AG08395 (cell line): ENCODE measurements around the gene COG1.

ENCODE experiments used
- DNase-seq: peaks from one replicate; pipeline ENCODE4 v3.0.0; 2012; ENCODE audit warnings: mixed read lengths, low spot score

COG1 gene

DNA sequence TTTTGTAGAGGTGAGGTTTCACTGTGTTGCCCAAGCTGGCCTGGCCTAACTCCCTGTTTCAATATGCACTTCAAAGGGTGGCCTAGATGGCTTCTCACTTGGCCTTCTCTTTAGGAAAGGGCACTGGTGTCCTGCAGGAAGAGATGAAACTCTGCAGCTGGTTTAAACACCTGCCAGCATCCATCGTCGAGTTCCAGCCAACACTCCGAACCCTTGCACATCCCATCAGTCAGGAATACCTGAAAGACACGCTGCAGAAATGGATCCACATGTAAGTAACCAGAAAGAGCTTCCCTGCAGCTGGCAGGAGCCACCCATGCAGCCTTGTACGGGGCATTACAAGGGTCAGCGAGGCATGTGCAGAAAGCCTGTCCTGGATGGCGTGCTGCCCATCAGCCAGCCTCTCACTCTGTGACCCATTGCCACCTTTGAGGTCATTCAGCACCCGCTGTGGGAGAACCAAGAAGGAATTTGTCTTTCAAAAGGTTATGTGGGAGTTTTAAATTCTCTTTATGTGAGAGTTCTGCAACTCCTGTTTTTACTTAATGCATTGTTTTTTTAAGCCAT lies 7.0 kb downstream of the COG1 start:
- no peak for DNase-seq

DNA sequence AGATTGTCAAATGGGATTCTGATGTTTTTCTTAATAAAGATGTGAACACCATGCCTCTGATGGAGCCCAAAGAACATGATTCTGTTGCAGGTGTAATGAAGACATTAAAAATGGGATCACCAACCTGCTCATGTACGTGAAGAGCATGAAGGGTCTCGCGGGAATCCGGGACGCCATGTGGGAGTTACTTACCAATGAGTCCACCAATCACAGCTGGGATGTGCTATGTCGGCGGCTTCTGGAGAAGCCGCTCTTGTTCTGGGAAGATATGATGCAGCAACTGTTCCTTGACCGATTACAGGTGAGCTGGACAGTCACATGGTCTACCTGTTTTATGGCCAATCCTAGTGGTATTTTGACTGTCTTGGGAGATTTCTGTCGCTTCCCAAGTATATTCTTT lies 7.6 kb downstream of the COG1 start:
- no peak for DNase-seq

DNA sequence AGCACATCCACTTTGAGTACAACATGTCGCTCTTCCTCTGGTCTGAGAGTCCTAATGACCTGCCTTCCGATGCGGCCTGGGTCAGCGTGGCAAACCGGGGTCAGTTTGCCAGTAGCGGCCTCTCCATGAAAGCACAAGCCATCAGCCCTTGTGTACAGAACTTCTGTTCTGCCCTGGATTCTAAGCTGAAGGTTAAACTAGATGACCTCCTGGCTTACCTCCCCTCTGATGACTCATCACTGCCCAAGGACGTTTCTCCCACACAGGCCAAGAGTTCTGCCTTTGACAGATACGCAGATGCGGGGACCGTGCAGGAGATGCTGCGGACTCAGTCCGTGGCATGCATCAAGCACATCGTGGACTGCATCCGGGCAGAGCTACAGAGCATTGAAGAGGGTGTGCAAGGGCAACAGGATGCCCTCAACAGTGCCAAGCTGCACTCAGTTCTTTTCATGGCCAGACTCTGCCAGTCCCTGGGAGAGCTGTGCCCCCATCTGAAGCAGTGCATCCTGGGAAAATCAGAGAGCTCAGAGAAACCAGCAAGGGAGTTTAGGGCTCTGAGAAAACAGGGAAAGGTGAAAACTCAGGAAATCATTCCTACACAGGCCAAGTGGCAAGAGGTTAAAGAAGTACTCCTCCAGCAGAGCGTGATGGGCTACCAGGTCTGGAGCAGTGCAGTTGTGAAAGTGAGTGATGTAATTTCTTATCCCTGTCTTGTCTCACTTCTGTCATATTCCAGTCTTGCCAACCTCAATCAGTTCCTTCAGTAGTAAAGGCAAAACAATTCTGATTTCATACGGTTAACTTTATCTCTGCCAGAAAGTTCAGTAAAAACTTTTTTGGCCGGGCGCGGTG lies 8.6 kb downstream of the COG1 start:
- DNase-seq, result no peak

DNA sequence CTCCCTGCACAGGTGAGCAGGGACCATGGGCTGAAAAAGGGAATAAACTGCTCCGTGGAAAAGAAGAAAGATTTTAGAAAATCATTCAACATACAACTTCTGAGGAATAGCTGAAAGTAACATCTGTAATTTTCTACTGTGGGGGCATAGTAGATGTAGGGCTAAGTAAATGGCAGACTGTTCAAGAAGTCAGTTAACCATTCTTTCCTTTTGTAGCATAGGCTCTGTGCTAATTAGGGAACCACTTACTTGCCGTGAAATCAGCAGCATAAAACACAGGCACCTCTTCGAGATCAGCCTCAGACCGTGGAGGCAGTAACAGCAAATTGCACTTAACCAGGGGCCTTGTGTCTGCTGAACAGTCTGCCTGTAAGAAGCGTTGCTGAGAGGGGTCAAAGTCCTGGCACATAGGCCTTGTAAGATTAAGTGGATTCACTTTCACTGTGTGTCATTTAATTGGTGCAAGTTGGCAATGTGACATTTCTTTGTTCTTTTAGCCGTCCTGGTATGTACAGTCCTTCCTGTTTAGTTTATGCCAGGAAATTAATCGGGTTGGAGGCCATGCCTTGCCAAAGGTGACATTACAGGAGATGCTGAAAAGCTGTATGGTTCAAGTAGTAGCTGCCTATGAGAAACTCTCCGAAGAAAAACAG lies 10.4 kb downstream of the COG1 start:
- no peak for DNase-seq

DNA sequence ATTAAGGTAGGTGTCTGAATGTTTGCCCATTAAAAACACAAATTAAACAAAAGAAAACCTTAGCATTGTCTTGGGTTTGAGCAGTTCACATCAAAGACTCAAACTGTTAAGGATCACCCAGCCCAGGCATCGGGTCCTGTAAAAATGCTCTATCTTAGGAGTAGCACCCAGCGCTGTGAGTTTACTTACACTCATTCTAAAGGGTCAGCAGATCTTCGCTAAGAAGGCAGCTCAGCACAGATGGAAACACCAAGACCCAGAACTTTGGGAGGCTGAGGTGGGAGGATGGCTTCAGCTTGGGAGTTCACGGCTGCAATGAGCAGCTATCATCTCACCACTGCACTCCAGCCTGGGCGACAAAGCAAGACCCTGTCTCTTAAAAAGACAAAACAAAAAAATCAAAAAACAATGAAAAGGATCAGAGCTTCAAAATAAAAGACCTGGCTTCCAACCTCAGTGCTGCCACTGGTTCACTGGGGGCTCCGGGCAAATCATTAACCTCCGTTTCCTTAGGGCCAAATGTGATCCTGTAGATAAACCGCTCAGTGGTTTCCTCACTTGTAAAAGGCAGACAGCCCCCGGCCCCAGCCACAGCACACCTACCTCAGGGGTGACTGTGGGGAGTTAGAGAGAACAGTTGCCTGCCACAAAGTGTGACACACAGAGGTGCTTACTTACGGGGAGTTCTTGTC lies 11.1 kb downstream of the COG1 start:
- no peak for DNase-seq

DNA sequence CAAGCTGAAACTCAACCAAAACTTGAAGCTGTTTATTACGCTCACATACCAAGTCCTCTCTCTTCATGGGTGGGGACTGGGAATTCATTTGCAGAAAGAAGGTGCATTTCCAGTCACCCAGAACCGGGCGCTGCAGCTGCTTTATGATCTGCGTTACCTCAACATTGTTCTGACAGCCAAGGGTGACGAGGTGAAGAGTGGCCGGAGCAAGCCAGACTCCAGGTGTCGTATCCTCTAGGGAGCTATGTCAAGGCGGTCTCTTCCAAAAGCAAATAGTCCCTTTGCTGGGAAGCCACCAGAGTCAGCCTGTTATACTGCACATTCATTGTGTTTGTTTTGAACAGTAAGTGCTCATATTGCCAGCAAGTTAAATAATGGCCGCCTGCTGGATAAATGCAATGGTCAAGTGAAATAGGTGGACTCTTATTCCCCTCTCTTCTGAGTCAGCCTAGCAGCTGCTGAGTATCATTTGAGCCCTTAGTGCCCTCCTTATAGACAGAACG lies 12.7 kb downstream of the COG1 start:
- DNase-seq, result no peak

DNA sequence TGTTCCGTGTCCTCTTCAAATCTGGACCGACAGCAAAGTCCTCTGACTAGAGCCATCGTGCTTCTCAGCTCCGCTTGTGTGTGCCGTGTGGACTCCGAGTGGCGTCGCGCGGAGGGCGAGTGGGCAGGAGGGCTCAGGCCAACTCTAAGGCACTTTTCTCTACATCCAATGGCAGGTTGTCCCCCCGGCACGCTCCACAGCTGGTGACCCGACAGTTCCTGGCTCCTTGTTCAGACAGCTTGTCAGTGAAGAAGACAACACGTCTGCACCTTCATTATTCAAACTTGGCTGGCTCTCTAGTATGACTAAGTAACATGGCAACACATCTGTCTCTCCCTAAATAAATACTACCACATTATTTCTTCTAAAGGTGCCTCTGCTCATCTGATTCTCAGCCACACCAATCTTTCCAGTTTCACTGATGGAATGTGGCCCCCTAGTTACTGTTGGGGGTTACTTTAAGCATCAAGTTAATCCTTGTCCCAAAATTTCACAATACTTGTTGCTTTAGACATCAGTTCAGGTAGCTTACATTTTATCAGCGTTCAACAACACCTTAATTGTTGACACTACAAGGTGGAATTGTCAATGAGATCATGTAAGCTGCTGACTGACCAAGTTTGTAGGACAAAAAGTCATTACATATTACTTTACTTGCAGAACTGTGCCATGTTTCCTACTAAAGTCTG lies 15.4 kb downstream of the COG1 start:
- DNase-seq, result no peak

DNA sequence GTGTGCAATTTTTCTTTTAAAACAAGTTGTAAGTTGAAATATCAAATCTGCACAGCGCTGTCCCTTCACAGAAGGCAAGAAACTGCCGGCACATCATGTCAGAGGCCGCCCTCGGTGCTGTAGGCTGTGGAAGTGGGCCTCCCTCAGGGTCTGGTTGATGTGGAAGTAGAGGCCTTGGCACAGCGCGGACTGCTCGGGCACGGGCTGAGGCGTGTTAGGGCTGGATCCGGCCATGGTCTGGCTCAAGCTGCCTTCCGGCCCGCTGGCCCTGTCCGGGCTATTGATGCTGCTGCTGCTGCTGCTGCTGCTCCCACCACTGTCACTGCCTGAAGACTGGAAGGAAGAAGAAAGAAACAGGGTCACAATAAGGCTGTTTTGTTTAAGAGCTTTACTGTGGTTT lies 16.6 kb downstream of the COG1 start:
- DNase-seq, result no peak

DNA sequence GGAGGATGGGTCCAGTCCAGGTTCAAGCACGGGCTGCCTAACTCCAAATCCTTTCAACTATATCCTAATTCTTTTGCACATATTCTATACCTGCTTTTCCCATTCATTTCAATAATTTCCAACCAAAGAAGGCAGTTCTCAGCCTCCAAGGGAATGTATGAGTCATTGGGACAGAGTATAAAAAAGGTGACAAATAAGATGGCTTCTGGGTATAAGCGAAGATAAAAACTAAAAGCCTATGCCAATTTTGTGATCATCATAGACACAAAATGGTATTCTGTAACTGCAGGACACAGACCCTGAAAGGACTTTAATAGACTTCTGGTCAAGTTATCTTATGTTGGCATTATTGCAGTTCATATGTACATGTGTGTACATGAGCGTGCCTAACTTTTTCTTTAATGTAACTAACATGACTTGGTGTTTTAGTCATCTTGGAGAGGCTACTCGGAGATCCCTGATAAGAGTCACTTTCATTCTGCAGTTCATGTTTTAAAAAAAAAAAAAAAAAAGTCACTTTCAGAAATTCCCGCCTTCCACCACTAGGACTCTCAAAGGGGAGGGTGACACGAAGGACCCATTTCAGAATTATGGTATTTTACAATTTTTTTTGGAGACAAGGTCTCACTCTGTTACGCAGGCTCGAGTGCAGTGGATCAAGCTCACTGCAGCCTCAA lies 17.3 kb downstream of the COG1 start:
- DNase-seq, result peak; percentile 43

DNA sequence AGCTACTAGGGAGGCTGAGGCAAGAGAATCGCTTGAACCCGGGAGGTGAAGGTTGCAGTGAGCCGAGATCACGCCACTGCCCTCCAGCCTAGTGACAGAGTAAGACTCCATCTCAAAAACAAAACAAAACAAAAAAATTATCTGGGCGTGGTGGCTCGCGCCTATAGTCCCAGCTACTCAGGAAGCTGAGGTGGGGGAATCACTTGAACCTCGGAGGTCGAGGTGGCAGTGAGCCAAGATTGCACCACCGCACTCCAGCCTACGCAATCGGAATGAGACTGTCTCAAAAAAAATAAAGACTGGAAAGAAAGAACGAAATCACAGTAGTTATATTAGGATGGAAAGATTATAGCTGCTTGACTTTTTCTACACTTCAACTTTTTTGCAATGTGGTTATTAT lies 18.9 kb downstream of the COG1 start:
- no peak for DNase-seq

DNA sequence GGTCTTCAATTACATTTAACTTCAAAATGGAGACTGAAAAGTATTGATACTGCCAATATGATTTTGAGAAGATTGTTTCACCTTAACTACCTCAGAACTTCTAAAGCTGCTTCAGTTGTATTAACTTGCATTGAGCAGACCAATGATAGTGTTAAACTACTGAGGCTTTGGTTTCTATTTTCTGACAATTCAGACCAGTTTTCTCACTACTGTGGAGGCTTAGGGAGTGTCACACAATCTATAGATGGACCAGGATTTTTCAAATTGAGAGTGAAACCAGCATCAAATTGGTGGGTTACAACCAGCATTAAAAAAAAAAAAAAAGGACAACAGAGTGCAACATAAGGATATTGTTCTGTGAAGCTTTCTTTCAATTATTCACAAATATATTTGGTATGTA lies 21.2 kb downstream of the COG1 start:
- no peak for DNase-seq

DNA sequence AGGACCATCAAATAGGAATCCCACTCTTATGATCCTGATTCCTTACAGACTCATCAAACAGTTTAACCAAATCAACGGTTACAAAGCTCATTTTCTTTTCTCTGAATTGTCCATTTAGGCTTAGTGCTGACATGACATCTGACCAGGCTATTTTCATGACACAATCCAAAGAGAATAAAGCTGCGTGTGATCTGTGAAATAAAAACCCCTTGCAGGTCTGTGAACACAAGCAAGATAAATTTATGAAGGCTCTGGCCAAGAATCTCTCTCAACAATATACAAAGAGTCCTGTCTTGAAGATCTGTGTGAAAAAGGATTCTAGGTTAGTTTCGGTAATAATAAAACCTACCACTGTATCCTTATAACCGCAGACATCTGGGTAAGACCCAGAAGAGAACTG lies 22.0 kb downstream of the COG1 start:
- DNase-seq, result no peak

DNA sequence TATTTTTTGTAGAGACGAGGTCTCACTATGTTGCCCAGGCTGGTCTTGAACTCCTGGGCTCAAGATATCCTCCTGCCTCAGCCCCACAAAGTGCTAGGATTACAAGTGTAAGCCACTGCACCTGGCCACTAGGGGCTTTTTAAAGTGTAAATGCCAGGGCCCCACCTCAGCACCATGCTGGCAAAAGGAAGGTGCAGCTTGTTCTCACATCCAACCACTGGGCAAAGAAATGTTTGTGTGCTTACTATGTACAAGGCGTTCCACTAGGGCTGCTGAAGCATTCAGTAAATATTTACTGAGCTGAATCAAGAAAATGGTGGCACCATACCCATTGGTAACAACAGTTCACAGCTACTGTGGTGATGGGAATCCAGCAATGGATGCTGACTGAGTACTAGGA lies 22.6 kb downstream of the COG1 start:
- no peak for DNase-seq

DNA sequence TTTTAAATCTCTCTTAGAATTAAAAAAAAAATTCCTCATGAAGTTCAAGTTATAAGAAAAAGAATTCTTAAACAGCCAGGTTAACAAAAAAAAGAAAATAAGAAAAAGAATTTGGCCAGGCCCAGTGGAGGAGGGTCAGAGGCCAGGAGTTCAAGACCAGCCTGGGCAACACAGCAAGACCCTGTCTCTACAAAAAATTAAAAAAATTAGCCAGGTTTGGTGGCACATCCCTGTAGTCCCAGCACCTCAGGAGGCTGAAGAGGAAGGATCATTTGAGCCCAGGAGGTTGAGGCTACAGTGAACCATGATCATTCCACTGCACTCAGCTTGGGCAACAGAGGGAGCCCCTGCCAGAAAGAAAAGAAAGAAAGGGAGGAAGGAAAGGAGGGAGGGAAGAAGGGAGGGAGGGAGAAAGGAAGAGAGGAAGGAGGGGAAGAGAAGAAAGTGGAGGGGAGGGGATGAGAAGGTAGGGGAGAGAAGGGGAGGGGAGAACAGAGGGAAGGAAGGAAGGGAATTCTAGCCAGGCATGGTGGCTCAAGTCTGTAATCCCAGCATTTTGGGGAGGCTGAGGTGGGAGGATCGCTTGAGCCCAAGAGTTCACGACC lies 30.9 kb downstream of the COG1 start:
- no peak for DNase-seq

DNA sequence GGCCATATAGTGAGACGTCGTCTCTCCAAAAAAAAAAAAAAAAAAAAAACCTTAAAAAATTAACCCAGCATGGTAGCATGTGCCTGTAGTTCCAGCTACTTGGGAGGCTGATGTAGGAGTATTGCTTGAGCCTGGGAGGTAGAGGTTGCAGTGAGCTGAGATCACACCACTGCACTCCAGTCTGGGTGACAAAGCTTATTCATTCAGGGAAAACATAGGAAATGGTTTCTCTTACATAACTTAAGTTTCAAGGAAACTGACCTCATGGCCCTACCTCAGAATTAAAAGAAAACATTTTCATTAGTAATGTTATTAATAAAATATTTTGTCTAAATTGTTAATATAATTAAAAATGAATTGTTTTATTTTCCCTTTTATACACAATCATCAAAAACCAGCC lies 31.4 kb downstream of the COG1 start:
- DNase-seq, result no peak

DNA sequence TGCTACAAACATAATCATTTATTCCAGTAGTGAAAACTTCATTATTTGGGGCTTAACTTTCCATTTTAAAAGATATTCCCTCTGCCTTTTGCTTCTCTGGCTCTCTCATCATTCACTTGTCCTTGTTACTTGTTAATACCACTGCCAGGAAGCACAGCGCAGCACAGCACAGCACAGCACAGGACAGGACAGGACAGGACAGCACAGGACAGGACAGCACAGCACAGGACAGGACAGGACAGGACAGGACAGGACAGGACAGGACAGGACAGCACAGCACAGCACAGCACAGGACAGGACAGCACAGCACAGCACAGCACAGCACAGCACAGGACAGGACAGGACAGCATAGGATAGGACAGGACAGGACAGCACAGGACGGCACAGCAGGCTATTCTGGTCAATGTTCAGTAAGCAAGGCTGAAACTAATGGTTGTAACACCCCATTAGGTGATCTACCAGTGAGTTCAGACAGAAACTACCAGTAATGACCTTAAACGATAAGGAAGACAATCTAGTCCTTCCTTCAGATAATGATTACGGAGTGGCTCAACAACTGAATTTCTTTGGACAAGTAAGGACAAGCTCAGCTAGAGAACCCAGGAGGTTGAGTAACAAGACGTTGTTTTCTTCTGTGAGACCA lies 31.9 kb downstream of the COG1 start:
- DNase-seq, result no peak

DNA sequence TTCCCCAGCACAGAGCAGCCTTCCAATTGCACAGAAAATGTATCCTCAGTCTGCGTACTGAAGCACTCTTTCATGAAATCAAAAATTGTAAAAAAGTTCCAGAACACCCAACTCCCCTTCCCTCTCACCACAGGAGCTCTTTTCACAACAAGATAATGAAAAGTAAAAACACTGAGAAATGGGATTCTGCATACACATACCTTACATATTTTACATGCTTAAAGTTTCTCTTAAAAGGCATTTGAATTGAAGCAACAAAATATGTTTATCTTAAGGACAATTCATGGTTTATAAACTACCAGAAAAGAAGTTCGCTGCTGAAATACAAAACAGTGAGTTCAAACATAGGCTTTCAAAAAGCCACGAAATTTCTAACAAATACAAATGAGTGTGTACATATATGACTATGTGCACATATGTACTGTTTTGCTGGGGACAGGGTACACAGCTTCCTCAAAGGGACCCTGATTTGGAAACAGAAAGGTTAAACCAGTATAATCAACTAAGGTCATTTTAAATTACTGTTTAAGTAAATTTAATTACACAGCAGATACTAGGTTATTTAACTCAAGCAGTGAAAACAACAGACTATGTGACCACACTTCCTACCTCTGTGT lies 33.8 kb downstream of the COG1 start:
- DNase-seq, result no peak

DNA sequence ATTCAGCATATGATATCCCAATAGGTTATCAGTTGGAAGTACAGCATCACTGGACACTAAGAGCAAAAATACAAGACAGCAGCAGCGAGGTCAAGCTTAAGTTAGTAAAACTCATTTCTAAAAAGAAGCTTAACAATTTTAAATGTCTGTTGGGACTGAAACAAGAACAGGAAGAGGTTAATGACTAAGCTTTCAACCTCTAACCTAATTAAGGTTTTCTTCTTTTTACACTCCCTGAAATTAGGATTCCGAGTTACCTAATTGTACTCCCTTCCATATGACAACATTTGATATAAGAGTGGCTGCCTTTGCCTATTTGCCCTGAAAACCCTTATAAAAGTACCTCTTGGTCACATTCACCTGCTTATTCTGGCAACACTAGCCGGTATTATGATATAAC lies 34.5 kb downstream of the COG1 start:
- no peak for DNase-seq

DNA sequence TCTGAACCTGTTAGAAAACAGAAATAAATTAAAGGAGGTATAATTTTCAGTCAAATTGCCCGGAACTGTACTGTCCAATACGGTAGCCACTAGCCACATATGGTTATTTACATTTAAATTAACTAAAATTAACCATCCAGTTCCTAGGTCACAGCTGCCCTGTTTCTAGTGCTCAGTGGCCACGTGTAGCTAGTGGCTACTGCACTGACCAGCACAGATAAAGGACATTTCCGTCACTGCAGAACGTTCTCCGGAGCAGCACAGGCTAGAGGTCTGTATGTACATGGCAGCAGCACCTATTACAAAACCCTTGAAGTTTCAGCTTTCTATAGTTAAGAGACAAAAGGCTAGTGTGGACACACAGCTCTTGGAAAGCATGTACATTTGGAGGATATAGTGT lies 35.1 kb downstream of the COG1 start:
- DNase-seq, result no peak

DNA sequence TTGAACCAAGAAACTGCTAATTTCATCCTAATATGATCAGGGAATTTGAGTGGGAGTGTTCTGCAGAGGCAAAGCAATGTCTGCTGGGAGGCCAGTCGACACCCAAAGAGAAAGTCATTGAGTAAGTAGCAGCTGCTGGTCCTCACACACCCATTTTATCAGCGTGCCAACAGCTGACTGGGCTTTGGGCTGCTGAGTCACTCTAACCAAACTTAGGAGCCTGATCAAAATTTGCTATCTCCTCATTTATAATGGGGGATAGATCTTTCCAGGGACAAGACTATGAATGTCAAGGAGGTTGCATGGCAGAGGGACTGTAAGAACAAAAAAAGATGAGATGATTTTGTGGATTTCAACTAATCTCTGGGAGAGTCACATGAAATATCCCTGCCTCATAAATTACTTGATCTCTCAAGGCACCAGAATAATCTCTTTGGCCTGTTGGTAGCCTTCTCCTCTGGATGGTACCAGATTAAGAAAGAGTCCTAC lies 35.9 kb downstream of the COG1 start:
- peak; percentile 95 for DNase-seq
